ENCODE data around the gene KIAA1217.

DNA sequence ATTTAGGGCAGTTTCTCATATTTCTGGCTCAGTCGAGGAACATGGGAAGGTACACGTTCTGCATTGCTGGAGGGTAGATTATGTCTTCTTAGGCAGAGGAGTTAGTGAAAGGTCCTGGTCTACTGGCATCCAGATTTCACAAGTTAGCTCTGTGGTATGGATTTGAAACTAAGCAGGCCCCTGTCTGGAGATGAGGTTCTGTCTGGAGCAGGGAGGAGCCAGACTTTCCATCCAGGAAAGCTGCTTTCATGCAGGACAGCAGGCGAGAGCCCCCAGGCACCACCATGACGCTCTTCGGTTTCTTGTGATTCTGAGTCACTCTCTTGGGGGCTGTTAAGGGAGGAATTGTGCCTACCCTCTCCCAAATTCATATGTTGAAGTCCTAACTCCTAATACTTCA, 184.3 kb downstream of the KIAA1217 start:
- no peak for TF ChIP-seq NR2C2 (CRISPR knock-in tag; IDR thresholded peaks at IDR 0.05)
- TF ChIP-seq CTCF (IDR thresholded peaks at IDR 0.05), result no peak
- TF ChIP-seq JUN (CRISPR knock-in tag; IDR thresholded peaks at IDR 0.05), result no peak
- TF ChIP-seq NFE2L1 (CRISPR knock-in tag; IDR thresholded peaks at IDR 0.05), result no peak
- no peak for TF ChIP-seq SP1 (CRISPR knock-in tag; conservative IDR thresholded peaks at IDR 0.05)
- TF ChIP-seq ZNF232 (CRISPR knock-in tag; IDR thresholded peaks at IDR 0.05), result no peak
- TF ChIP-seq MXD4 (CRISPR knock-in tag; IDR thresholded peaks at IDR 0.05; ENCODE audit: borderline replicate concordance), result no peak
- no peak for TF ChIP-seq FOXP1 (CRISPR knock-in tag; IDR thresholded peaks at IDR 0.05; ENCODE audit: borderline replicate concordance)
- TF ChIP-seq GABPB1 (CRISPR knock-in tag; IDR thresholded peaks at IDR 0.05), result no peak
- TF ChIP-seq, protein P1, sequence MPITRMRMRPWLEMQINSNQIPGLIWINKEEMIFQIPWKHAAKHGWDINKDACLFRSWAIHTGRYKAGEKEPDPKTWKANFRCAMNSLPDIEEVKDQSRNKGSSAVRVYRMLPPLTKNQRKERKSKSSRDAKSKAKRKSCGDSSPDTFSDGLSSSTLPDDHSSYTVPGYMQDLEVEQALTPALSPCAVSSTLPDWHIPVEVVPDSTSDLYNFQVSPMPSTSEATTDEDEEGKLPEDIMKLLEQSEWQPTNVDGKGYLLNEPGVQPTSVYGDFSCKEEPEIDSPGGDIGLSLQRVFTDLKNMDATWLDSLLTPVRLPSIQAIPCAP (CRISPR knock-in tag; IDR thresholded peaks at IDR 0.05), result no peak
- TF ChIP-seq, protein P2, sequence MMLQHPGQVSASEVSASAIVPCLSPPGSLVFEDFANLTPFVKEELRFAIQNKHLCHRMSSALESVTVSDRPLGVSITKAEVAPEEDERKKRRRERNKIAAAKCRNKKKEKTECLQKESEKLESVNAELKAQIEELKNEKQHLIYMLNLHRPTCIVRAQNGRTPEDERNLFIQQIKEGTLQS (CRISPR knock-in tag; conservative IDR thresholded peaks at IDR 0.05), result no peak
- no peak for TF ChIP-seq MAX (CRISPR knock-in tag; IDR thresholded peaks at IDR 0.05)
- TF ChIP-seq, protein P3, sequence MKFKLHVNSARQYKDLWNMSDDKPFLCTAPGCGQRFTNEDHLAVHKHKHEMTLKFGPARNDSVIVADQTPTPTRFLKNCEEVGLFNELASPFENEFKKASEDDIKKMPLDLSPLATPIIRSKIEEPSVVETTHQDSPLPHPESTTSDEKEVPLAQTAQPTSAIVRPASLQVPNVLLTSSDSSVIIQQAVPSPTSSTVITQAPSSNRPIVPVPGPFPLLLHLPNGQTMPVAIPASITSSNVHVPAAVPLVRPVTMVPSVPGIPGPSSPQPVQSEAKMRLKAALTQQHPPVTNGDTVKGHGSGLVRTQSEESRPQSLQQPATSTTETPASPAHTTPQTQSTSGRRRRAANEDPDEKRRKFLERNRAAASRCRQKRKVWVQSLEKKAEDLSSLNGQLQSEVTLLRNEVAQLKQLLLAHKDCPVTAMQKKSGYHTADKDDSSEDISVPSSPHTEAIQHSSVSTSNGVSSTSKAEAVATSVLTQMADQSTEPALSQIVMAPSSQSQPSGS (CRISPR knock-in tag; IDR thresholded peaks at IDR 0.05; ENCODE audit: borderline replicate concordance, low read depth), result no peak
